Chondrocyte (in vitro differentiated cells): ENCODE results near the gene FUNDC1. TPM values are rescaled to one million over a fixed set of nuclear protein-coding genes. Genes with fewer than 3 reads are reported as not detected.

ENCODE experiments used
- DNase-seq: peaks from one replicate; pipeline ENCODE4 v3.0.0; 2021; ENCODE audit warnings: mixed read lengths, low spot score
- H3K27ac Mint-ChIP-seq: one replicate; pipeline ENCODE4 v1.8.0; 2021; ENCODE audit warnings: mild to moderate bottlenecking, moderate library complexity, mixed read lengths; ENCODE audit not compliant: unreplicated experiment
- H3K27me3 Mint-ChIP-seq: 2 replicates; pipeline ENCODE4 v1.8.0; 2021; ENCODE audit warnings: low read depth, mixed read lengths
- H3K36me3 Mint-ChIP-seq: 2 replicates; pipeline ENCODE4 v1.8.0; 2021; ENCODE audit warnings: low read depth, mixed read lengths
- H3K4me1 Mint-ChIP-seq: 2 replicates; pipeline ENCODE4 v1.8.0; 2021; ENCODE audit warnings: low read depth, mild to moderate bottlenecking, mixed read lengths
- H3K4me3 Mint-ChIP-seq: one replicate; pipeline ENCODE4 v1.8.0; 2021; ENCODE audit warnings: mild to moderate bottlenecking, moderate library complexity, mixed read lengths; ENCODE audit not compliant: unreplicated experiment
- H3K9me3 Mint-ChIP-seq: 2 replicates; pipeline ENCODE4 v1.8.0; 2021; ENCODE audit warnings: low read depth, mixed read lengths
- CTCF ChIP-seq: fragments of 200-600 bp; sonication (generic); IDR thresholded peaks from 2 replicates; pipeline ENCODE4 v1.5.0; 2021; ENCODE audit warnings: antibody characterized with exemption, mild to moderate bottlenecking, moderate library complexity
- total RNA-seq: library from RNA; stranded (reverse); gene quantifications from 3 replicates; pipeline ENCODE4 v1.2.1, GENCODE V29; 2021

FUNDC1 gene
- total RNA-seq, 1 donor from 2014 or later = 13.1 TPM

- no peak for DNase-seq
- H3K36me3 Mint-ChIP-seq = peaks cover 13% of the 10 kb centered on the region
- peaks cover 24% of the 10 kb centered on the region for H3K9me3 Mint-ChIP-seq
- no peaks in the 10 kb centered on the region for H3K27me3 Mint-ChIP-seq
- TF ChIP-seq CTCF = no peak
- no peak overlapping the region for H3K27ac Mint-ChIP-seq
- H3K4me3 Mint-ChIP-seq = no peak overlapping the region
- peaks cover 2% of the 10 kb centered on the region for H3K4me1 Mint-ChIP-seq
Measured at GRCh38 chrX:44536198-44536597, 6.5 kb downstream of the FUNDC1 start.

GRCh38 chrX:44529310-44529709, 13.3 kb downstream of the FUNDC1 start:
- H3K4me1 Mint-ChIP-seq = no peaks in the 10 kb centered on the region
- no peaks in the 10 kb centered on the region for H3K27me3 Mint-ChIP-seq
- no peak overlapping the region for H3K27ac Mint-ChIP-seq
- H3K9me3 Mint-ChIP-seq = peaks cover 5% of the 10 kb centered on the region
- no peak for TF ChIP-seq CTCF
- DNase-seq = no peak
- no peak overlapping the region for H3K4me3 Mint-ChIP-seq
- H3K36me3 Mint-ChIP-seq = peaks cover 4% of the 10 kb centered on the region

- H3K27me3 Mint-ChIP-seq = no peaks in the 10 kb centered on the region
- no peak overlapping the region for H3K4me3 Mint-ChIP-seq
- peaks cover 10% of the 10 kb centered on the region for H3K9me3 Mint-ChIP-seq
- H3K36me3 Mint-ChIP-seq = no peaks in the 10 kb centered on the region
- no peaks in the 10 kb centered on the region for H3K4me1 Mint-ChIP-seq
- no peak overlapping the region for H3K27ac Mint-ChIP-seq
- no peak for DNase-seq
- no peak for TF ChIP-seq CTCF
Measured at GRCh38 chrX:44514272-44514671, 28.4 kb downstream of the FUNDC1 start.

- no peaks in the 10 kb centered on the region for H3K36me3 Mint-ChIP-seq
- H3K27me3 Mint-ChIP-seq = no peaks in the 10 kb centered on the region
- no peak for TF ChIP-seq CTCF
- H3K27ac Mint-ChIP-seq = no peak overlapping the region
- DNase-seq = no peak
- H3K4me1 Mint-ChIP-seq = no peaks in the 10 kb centered on the region
- peaks cover 3% of the 10 kb centered on the region for H3K9me3 Mint-ChIP-seq
- no peak overlapping the region for H3K4me3 Mint-ChIP-seq
Measured at GRCh38 chrX:44507292-44507691, 35.4 kb downstream of the FUNDC1 start.

- Mint-ChIP-seq H3K36me3 (no peaks in the 10 kb centered on the region), H3K9me3 (peaks cover 3% of the 10 kb centered on the region), H3K4me1 (no peaks in the 10 kb centered on the region), H3K4me3 (no peak overlapping the region), H3K27ac (no peak overlapping the region), H3K27me3 (no peaks in the 10 kb centered on the region)
- TF ChIP-seq CTCF = no peak
- DNase-seq = no peak
Measured at GRCh38 chrX:44506678-44507077, 36.0 kb downstream of the FUNDC1 start.
